Measurements from ENCODE around the gene TFEB.

Gene TFEB

DNA sequence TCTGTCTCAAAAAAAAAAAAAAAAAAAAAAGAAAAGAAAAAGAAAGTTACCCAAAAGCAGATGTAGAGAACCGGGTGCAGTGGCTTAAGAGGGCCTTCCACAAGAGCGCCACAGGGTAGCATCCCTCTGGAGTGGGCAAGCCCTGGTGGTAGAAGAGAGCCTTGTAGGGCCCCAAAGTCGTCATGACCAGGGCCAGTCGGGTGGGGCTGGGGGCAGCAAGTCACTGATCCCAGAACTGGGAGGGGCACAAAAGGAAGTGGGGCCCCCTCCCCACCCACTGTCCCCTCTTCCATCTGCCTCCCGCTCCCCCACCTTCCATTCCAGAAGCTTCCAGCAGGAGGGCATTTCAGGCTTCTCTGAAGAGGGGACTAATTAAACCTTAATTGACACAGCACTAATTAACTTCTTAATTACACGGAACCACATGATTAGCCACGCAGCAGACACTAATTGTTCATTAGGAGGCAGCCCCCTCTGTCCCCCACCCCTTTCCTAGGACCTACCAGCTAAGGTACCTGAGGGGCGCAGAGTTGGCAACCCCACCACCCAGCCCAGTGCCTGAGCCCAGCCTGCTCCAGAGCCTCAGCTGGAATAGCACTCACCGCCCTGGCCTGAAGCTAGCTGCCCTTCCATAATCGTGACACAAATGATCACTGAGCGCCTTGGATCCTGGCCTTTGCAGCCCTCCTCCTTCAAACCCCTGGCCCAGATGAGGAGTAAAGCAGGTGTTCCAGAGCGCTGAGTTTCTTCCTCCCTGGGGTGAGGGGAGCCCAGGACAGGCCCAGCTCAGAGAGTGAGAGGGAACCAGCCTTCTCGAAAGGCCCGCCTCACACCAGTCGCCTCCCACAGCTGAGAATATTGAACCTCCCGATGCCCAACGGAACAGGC lies 62.3 kb downstream of the TFEB start:
- DNase-seq = no peak

DNA sequence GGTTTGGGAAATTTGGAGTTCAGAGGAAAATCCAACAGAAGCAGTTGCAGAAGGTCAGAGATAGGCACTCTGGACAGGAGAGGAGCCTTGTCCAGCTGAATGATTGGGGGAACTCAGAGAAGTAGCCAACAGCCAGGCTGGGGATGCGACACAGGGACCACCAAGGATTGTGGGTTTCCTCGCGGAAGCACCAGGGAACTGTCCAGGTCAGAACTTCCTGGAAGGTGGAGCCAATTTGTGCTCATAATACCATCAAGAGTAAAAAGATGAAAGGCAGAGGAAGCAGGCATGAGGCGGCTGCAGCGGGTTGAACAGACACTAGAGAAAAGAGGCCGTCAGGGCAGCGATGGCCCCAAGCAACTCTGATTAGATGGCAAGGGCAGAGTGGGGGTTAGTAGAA lies 63.4 kb downstream of the TFEB start:
- no peak for DNase-seq

DNA sequence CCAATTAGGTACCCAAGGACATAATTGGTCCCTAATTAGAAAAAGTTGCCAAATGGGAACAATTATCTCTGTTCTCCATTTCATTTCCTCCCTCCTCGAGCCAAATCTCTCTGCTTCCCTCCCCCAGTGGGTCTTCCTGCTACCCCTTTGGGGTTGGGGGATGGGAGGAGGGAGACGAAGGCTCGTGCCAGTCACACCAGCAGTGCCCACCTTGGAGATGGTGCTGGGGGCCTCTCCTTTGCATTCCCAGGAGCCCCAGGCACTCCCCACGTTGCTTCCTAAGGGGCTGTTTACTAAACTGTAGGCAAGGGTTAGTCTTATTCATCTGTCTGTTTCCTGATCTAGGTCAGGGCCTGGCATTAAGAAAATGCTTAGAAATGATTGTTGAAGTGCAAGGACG lies 64.0 kb downstream of the TFEB start:
- DNase-seq = no peak

DNA sequence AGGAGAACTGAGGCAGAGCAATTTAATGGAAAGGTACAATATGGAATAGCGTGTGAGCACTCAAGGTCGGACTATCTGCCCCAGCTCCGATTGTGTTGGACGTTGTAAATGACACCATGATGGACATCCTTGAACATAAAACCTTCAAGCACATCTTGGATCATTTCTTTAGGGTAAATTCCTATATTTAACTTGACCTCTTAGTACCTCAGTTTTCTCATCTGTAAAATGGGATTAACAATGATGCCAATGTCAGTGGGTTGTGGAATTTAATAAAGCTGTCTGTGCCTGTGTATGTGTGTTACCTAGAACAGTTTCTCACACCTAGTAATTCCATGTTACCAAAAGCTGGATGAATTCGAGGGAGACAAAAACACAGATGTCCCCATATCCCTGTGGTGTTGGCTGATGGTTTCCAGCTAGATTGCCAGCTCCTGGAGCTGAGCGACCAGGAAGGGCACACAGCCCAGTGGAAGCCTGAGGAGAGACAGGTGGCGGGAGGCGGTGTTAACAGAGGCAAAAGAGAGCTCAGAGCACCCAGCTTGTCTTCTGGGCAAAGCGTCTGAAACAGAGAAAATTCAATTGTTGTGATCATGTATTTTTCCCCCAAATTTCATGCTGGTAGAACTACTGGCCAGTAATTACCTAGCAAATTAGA lies 64.6 kb downstream of the TFEB start:
- DNase-seq = no peak

DNA sequence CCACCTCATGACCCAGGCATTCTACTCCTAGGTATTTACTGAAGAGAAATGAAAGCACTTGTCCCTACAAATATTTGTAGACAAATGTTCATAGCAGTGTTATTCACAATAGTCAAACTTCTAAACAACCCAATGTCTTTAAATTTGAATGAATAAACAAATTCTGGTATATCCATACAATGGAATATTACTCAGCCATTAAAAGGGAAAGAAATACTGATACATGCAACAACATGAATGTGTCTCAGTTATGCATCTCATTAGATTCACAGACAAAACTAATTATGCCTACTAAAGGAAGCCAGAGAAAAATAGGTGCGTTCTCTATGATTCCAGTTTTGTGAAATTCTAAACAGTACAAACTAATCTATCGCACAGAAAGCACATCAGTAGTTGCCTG lies 66.4 kb downstream of the TFEB start:
- DNase-seq = no peak

GRCh38 chr6:41667195-41667594 lies 68.2 kb downstream of the TFEB start:
- DNase-seq = no peak

DNA sequence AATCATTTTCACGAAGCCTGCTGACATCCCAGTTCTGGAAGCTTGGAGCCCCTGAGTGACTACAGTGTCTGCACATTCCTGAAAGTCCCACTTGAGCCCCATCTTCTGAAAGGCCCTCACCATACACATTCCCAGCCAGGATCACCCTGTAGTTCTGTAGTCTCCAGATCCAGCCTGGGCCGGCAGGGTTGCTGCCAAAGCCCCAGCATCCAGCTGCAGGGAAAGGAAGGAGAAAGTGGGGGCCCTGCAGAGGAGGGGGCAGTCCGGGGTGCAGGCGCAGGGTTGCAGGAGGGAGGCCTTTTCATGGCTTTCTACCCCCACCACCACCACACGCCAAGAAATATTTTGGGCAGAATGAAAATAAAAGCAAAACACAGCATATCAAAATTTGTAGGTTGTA lies 71.1 kb downstream of the TFEB start:
- no peak for DNase-seq

- DNase-seq = no peak
Measured at GRCh38 chr6:41663568-41663967, 71.8 kb downstream of the TFEB start.

- DNase-seq = no peak
Measured at GRCh38 chr6:41659935-41660334, 75.5 kb downstream of the TFEB start.

GRCh38 chr6:41658636-41659035 lies 76.8 kb downstream of the TFEB start:
- DNase-seq = no peak

DNA sequence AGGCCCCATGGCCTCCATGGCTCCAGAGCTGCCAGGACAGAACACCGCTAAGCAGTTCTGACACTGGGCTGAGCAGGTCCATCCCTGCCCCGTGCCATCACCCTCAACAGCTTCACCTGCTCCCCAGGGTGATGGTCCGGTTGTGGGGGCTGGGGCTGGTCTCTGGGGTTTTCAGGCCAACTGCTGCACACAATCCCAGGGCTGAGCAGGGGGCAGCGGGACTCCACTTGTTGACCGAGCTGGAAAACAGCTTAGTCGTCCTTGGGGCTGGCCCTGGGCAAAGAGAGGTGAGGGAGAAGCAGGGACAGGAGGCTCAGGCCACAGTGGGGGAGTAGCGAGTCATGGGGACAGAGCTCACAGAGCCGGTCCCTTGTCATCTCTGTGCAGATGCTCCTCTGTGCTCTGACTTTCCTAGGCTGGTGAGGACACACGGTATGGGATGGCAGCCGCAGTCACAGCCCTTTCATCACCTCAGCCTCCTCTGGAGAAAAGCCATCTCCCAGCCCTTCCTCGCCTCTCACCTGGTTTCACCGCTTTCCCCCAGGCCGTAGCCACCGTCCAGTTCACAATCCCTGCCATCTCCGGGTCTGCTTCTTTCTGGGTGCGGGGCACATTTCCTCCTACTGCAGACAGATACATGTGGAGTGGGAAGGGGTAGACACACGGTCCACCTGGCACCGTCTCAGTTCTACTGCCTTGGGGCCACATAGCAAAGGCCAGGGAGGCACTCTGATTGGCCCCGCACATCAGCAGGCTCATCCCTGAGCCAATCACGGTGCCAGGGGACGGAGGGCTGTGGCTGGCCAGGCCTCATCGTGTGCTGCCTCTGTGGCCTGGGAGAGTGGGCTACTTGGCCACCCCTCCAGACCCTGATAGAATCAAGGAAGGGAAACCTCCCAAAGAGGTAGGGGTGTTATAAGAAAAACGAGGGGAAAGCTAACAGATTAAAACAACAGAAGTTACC lies 78.0 kb downstream of the TFEB start:
- DNase-seq = no peak

DNA sequence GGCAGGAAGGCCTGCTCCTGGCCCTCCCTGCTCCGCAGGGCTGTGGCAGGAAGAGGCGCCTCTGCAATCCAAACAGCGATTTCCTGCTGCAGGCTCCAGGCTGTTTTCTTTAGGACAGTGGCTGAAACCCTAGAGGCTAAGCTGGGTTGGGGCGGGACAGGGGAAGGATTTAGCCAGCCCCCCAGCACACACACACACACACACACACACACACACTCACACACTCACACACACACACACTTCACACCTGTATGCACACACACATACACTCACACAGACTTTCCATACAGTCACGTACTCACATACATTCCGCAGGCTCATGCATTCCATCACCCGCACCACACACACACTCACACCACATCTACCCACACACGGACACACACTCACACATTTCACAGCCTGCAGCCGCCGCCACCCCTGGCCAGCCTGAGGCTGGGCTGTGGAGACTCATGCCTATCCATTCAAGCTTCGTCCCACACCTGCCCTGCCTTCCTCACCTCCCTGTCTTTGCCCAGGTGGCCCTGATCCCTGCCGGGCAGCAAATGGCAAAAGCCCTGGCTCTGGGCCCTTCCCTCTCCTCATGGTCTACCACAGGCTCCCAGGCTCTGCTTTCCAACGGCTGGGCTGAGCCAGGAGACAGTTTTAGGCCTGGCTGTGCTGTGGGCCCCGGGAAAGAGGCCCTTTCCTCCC lies 79.3 kb downstream of the TFEB start:
- DNase-seq = no peak

DNA sequence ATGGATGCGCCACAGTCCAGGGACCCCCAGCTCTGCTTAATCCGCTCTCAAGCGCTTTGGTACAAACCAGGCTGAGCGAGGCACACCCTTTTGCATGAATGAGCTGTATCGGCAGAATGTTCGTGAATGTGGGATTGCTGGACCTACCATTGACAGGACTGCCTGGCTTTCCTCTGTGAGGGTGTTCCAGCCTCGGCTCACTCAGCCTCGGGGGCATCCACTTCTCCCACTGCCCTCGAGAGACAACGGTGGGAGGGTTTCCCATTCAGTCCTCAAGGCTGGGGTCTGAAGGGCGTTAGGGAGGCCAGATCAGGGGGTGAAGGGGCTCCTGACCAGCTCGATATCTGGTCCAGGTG lies 79.8 kb downstream of the TFEB start:
- DNase-seq = no peak

GRCh38 chr6:41655176-41655575 lies 80.2 kb downstream of the TFEB start:
- no peak for DNase-seq

DNA sequence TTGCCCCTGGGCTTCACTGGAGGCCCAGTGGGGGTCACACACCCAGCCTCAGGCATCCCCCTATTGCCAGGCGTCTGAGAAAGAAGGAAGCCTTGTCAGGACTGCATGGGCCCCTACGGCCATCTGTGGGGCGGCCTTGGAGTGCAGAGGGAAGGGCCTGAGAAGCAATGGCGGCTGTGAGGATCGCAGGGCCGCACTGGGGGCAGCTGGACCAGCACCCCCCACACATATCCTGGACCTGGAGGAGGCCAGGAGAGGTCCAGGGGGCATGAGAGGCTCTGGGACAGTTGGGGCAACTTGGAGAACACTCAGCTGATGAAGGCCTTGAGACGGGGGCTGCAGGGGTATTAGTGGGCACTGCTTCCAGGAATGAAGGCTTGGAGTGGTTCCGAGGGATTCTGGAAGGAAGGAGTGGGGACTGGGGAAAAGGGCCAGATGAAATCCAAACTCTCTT lies 80.7 kb downstream of the TFEB start:
- no peak for DNase-seq

GRCh38 chr6:41654151-41654697 lies 81.2 kb downstream of the TFEB start:
- no peak for DNase-seq

DNA sequence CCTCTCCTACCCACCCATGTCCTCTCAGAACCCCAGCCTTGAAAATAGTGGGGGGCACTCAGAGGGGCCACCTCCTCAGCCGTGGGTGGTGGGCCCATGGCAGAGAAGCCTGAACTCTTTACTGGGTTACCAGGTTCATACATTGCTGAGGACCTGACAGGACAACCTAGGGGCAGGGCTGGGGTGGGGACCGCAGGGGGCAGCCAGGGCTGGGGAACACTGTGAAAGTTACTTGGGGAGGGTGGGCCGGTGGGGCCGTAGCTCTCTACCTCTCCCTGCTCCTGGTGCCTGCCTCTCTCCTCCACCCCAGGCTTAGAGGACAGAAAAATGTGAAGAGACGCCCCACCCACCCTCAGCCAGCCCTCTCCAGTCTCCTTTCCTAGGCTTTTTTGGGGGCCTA lies 81.7 kb downstream of the TFEB start:
- DNase-seq = no peak

- no peak for DNase-seq
Measured at GRCh38 chr6:41652866-41653652, 82.3 kb downstream of the TFEB start.

GRCh38 chr6:41651962-41652657 lies 83.3 kb downstream of the TFEB start:
- no peak for DNase-seq

- no peak for DNase-seq
Measured at GRCh38 chr6:41651246-41651961, 84.0 kb downstream of the TFEB start.
